ENCODE data around the gene FUCA2. TPM values are rescaled to one million over a fixed set of nuclear protein-coding genes. Genes with fewer than 3 reads are reported as not detected.

The FUCA2 gene, protein sequence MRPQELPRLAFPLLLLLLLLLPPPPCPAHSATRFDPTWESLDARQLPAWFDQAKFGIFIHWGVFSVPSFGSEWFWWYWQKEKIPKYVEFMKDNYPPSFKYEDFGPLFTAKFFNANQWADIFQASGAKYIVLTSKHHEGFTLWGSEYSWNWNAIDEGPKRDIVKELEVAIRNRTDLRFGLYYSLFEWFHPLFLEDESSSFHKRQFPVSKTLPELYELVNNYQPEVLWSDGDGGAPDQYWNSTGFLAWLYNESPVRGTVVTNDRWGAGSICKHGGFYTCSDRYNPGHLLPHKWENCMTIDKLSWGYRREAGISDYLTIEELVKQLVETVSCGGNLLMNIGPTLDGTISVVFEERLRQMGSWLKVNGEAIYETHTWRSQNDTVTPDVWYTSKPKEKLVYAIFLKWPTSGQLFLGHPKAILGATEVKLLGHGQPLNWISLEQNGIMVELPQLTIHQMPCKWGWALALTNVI
- total RNA-seq = 30.5 and 33.1 TPM in 2 replicates

DNA sequence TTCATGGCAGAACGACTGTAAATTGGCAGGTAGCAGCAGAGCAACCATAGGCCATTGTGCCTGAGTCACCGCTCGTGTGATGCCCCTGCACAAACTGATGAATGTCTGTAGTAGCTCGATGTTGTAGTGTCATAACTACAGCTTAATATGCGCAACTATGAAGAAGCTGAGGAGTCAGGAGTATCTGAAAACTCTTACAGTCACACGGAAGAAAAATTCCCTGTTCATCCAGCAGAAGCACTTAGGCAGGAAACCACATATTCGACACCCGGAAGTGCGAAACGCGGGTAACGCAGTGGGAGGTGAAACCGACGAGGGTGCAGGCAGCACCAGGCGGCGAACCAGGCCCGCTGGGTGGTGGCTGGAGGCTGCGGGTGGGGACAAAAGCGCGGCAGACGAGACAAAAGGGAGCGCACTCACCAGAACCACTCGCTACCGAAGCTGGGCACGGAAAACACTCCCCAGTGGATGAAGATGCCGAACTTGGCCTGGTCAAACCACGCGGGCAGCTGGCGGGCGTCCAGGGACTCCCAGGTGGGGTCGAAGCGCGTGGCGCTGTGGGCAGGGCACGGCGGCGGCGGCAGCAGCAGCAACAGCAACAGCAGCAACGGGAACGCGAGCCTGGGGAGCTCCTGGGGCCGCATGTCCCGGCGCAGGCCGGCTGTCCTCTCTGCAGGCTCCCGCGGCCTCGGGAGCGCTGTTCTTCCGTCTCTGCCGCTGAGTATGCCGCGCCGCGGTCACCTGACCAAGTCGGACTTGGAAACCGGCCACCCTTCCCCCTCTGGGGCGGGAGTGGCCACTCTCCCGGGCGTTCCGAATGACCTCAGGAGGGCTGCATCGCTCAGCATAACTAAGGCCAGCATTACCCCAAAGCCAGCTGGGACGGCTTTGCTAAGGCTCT is at the start of gene FUCA2:
FUCA2 (minus strand) TSS at position 730 of the 901 bp plus-strand sequence; CDS start at position 644, 86 bp downstream.

DNA sequence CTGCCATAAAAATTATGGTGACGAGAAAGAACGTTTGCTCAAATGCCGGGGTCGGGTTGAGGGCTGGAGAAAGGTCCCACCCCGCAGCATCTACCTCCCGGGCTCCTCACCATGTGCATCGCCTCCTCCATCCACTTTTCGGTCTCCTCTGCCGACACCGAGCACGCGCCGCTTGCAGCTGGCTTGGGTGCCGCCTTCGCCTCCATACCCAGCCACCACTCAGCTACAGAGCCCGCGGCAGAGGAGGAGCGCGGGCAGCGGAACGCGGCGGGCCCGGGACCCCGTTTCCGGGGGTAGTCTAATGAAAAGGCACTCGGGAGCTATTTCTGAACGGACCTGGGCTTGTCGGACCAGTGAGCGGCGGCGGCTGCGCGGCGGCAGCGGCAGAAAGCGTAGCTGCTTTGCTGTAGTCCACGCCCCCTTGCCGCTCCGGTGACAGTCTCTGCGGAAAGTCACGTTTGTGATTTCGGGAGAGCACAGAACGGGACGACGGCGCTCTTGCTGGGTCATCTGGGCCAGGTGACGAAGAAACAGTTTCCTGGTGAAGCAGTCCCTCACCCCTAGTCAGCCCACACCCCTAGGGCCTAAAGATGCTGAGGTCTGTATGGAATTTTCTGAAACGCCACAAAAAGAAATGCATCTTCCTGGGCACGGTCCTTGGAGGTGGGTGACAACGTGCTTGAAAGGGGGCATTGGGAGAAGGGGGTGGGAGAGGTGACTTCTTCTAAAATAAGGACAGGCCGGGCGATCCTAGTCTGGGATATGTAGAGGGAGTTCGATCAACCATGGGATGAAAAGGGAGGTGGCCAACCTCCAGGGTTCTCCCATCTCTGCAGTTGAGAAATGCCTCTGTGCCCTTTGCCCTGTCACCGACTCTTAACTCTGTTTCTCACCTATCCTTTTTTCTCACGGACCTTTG is 60.8 kb downstream of the FUCA2 start, which contains the start of the genes ADAT2 and PEX3:
ADAT2 (minus strand) TSS at position 243 of the 919 bp plus-strand sequence; CDS start at position 206, 37 bp downstream.
PEX3 (plus strand) TSS at position 353 of the 919 bp plus-strand sequence; CDS start at position 591, 238 bp downstream.

Other genes starting within 250 kb of the FUCA2 start
- 4.2 and 9.2 TPM in 2 replicates for gene ADAT2, start 61.0 kb downstream of the FUCA2 start, total RNA-seq
- gene PEX3, start 60.9 kb downstream of the FUCA2 start, total RNA-seq = 14.0 and 22.6 TPM in 2 replicates
- 12.0 and 15.1 TPM in 2 replicates for gene PHACTR2, start 166.2 kb upstream of the FUCA2 start, total RNA-seq